Activated CD4-positive, CD25-positive, alpha-beta regulatory T cell treated with anti-CD3 and anti-CD28 coated beads, Interleukin-2, amount 50 U/mL, for 72 hours (primary cell): ENCODE data around the gene SYNM.
"Not testable (repeated sequence)": the region's sequence is repeated elsewhere in the genome, so short reads cannot be mapped to it uniquely, and the experiment has no call there.

ENCODE experiments used
- DNase-seq: peaks from one replicate; pipeline ENCODE4 v3.0.0; 2021

SYNM gene

GRCh38 chr15:99108993-99109392 is 4.1 kb downstream of the SYNM start:
- DNase-seq = no peak

DNA sequence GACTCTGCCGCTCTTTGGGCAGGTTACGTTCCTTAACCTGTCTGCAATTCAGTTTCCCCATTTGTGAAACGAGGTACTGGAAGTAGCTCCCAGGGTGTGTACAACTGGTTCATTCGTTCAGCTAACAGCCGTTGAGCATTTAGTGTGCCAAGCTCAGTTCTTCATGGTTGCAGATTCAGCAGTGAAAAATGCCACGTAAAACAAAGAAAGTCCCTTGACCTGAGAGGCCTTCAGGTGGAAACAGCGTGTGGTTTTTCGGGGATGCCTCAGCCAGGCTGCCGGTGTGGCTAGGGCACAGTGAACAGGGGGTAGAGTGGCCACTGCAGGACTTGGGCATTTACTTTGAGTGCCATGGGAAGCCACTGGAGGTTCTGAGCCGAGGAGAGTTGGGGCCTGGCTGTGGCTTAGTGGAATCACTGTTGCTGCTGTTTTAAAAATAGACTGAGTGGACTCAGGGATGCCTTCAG is 4.7 kb downstream of the SYNM start:
- no peak for DNase-seq

- no peak for DNase-seq
Observed at GRCh38 chr15:99110093-99110492, 5.2 kb downstream of the SYNM start.

DNA sequence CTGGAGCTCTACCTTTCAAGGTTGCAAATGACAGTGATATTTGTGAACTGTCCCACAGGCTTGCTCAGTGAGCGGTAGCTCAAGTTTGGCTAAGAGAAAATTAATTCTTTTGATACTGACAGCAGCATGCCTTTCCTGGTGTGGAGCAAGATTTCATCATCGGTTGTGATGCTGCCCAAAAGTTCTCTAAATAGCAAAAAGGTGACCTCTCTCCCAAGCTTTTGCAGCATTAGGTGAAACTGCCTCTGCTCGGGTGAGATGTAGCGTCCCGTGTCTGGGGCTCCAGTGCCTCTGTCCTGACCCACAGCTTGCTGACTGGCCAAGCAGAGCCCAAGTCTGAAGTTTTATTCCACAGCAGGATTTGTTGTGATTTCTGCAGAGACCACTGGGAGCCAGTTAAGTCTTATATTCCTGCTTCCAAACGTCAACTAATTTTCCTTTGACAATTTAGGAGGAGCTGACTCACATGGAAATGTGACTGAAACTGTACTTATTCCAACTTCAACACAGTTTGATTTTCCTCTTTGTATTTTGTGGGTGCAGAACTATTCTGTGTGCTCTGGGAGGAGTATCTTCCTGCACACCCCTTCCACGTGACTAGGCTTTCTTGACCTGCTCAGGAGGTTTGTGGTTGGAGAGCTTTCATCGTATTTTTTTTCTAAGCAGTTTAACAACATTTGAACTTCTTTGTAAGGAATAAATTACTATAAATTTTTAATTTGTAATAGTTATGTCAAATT is 5.9 kb downstream of the SYNM start:
- no peak for DNase-seq

DNA sequence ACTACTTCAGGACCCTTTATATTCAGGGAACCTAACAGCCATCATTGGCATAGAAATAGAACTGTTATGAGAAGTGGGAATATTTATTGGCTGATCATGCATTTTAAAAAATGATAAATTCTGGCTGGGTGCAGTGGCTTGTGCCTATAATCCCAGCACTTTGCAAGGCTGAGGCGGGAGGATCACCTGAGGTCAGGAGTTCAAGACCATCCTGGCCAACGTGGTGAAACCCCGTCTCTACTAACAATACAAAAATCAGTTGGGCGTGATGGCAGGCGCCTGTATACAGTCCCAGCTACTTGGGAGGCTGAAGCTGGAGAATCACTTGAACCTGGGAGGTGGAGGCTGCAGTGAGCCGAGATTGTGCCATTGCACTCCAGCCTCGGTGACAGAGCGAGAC is 6.8 kb downstream of the SYNM start:
- DNase-seq = not testable (repeated sequence)

DNA sequence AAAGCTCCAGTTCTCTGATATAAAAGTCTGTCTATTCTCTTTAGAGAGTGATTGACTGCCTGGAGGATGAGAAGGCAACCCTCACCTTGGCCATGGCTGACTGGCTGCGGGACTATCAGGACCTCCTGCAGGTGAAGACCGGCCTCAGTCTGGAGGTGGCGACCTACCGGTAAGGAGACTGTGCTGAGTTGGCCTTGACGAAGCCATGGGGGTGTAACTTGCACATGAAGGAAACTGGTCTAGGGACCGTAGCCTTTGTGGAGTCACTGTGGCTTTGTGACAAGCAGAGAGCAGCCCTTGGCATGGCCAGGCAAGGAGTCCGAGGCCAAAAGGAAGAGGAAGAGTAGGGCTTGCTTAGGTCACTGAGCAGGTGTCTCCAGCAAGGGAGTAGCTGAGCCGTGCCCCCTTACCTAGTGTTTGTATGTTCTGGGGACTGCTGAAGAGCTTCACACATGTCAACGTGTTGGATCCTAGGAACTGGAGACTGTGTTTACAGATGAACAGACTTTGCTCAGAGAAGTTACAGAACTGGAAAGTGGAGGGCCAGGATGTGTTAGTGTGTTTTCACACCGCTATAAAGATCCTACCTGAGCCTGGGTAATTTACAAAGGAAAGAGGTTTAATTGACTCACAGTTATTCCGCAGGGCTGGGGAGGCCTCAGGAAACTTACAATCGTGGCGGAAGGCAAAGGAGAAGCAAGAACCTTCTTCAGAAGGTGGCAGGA is 8.8 kb downstream of the SYNM start:
- DNase-seq = no peak

DNA sequence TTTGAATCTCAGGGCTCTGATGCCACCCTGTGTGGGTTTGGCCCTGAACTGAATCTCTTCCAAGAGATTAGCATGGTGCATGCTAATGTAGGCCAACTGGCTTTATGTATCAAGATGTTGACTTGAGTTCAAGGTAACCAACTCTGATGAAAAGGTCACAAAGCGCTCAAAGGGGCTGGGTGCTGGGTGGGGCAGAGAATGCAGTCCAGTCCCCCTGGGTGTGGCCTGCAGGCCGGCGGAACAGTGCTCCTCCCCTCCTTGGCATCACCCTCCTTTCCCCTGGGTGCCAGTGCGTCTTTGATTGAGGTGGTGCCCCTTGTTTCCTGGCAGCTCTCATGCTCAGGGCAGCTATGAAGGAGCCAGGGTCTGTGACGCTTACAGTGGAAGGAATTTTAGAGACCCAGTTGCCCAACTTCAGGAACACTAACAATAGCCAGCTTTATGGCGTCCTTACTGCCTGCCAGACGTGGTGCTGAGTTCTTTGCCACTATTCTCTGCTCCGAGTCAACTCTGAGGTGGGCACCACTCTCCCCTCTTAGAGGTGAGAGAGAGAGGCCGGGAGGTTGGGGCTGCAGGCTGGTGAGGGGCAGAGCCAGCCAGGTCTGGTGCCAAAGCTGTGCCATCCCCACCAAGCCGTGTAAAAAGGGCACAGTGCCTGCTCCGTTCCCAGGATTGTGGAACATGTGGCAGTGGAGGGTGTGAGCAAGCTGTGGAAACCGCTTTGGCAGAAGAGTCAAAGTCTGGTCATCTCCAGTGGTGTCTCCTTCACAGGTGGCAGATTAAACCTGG is 9.8 kb downstream of the SYNM start:
- DNase-seq = no peak

- no peak for DNase-seq
Observed at GRCh38 chr15:99115300-99116215, 10.7 kb downstream of the SYNM start.

- no peak for DNase-seq
Observed at GRCh38 chr15:99117111-99117510, 12.2 kb downstream of the SYNM start.

GRCh38 chr15:99117563-99118257 is 12.8 kb downstream of the SYNM start:
- no peak for DNase-seq

GRCh38 chr15:99118258-99118632 is 13.4 kb downstream of the SYNM start:
- no peak for DNase-seq

DNA sequence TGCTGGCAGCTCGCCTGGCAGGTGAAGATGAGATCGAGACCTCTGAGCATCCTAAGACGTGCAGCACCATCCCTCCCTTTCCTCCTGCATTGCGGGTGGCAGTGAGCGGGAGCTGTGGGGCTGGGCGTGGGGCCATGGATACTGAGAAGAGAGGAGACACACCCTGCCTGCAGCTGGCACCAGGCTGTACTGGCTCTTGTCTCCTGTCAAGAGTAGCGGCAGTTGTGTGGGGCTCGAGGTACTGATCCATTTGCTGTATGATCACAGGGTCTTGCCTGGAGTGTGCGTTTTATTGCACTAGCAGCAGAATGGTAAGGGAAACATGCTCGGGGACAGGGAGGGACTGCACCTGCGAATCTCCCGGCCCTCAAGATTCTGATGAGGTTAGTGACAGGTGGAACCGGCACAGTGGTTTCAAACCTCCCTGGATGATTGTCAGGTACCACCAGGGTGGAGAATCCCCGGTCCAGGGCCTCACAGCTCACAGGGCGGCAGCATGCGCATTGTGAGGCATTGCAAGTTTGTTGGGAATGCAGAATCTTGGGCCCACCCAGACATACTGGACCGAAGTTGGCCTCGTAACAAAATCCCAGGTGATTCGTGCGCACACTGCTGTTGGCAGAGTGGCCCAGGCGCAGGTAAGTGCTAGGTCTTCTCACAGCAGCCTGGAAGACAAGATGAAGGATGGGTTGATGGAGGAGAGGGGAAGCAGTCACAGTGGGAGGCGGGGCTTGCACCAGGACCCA is 14.1 kb downstream of the SYNM start:
- DNase-seq = no peak

GRCh38 chr15:99120050-99120777 is 15.3 kb downstream of the SYNM start:
- DNase-seq = no peak

DNA sequence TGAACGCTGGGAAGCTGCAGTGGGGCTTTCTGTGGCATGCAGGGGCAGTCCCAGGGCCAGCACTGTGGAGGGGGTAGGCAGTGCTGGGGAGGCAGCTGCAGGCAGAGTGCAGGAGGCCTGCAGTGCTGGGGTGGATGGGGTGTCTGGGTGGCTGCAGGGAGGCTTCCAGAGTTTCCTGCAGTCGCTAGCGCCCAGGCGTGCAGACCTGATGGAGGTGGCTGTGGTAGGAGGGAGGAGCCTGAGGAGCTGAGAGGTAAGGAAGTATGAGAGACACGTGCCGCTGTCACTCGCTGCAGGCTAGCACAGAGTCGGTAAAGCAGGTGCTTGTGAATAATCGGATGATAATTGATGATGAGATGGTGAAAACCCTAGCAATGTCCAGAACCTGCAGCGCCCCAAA is 16.3 kb downstream of the SYNM start:
- no peak for DNase-seq

DNA sequence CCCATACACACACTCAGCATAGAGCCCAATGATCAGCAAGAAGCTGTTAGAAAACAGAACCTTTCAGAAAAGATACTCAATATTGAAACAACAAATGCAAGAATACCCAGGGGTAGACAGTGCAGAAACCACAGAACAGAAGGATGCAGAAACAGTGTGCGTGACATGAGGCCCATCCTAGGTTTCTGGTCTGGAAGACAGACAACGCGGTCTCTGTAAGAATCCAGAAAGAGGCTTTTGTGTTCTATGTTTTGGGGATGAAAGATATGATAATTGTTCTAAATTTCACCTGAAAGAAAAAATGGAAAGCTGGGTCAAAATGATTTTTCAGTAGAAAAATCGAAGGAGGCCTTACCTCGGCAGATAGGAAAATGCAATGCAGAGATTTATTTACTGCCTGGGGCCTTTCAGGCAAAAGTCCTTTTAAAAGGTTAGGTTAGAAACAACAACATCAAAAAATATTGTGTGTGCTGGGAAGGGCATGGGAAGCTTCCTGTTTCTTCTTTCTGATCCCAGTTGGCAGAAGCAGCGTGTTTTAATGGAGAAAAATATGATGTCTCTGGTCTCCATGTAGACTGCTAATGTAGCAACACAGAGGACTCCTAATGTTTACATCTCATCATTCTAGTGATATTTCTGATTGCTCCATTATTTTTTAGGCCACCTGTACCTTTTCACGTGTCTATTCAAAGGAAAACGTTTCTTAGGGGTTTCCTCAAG is 17.0 kb downstream of the SYNM start:
- no peak for DNase-seq

- DNase-seq = no peak
Observed at GRCh38 chr15:99122831-99123712, 18.2 kb downstream of the SYNM start.

DNA sequence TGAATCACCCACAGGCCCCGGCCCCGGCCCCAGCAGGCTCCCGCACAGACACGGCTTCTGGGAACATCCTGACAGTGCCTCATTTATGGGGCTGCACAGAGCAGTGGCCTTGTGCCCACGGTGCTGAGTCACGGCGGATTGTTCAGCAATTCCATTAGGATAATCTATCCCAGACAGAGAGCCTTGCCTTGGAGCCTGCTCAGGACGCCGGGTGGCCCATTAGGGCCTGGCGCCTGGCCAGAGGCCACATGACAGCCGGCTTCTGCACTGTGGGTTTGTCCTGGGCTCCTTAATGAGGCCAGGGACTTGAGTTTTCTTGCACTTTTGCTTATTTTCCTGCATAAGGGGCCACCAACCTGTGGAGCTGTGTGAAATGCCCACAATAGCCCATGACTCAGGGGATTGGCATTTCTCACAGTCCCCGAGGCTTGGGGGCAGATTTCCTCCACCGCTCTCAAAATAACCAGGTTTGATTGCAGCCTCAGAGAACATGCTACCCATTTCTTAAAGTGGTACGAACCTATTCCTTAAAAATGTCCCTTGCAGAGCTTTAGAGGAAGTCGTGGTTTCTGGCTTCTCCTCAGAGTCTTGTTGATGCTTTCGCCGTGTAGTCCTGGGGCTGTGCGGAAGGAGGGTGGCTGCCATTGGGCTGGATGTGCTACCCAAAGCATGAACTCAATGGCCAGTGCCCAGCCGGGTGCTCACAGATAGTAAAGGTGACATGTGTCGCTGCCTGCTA is 19.0 kb downstream of the SYNM start:
- no peak for DNase-seq

GRCh38 chr15:99124641-99125040 is 19.8 kb downstream of the SYNM start:
- no peak for DNase-seq
